ENCODE results near the gene GMPR2. TPM values are rescaled to one million over a fixed set of nuclear protein-coding genes. Genes with fewer than 3 reads are reported as not detected.

Gene GMPR2
- total and polyA plus RNA-seq, 5 experiments from 2014 or later, result 76.4 to 111 (median 79.7) TPM

DNA sequence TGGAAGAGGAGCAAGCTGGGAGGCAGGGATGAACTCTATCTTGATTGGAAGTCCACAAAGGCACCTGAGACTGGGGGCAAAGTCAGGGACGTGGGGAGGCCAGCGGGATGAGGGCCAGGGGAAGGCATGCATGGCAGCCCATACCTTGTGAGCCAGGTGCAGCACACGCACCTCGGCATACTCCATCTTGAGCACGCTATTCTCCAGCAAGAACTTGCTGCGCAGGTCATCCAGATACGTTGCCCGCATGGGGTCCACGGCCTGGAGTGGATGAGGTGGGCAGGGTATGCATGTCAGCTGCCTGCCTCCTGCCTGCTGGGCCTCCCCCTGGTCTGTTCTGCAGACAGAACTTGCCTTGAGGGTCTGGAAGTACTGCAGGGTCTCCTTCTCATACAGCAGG is 34.8 kb downstream of the GMPR2 start:
- H3K4me3 Mint-ChIP-seq, result peak overlapping the region in 1 of 10 donors; percentile 29
- peaks cover 21 to 28% (median 22%) of the 10 kb centered on the region in 4 donors for H3K4me1 Mint-ChIP-seq
- peaks cover 0 to 41% (median 10%) of the 10 kb centered on the region in 3 donors for H3K36me3 Mint-ChIP-seq
- H3K27ac Mint-ChIP-seq, result peak overlapping the region in 4 of 10 donors; percentile 1 to 81 (median 14)
- POLR2A ChIA-PET, result no interaction called here
- no peaks in the 10 kb centered on the region for H3K27me3 Mint-ChIP-seq
- DNase-seq (no peak), ATAC-seq (no peak)
- no peaks in the 10 kb centered on the region for H3K9me3 Mint-ChIP-seq

DNA sequence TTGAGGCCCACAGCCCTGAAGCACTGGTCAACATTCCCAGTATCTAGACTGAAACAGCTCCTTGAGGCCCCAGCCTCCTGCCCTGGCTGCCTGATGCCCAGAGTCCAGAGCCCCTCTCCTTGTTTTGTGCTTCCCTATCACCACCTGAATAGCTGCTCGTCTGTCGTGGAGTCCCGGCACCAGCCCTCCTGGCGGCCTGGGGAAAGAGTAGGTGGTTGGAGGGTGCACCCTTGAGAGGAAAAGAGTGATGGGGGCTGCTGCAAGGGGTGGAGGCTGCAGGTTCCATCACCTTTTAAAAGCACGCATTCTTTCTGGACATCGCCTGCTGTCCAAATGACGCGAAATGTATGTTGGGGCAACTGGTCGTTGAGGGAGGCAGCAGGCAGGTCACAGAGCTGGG is 35.5 kb downstream of the GMPR2 start:
- peaks cover 0 to 41% (median 10%) of the 10 kb centered on the region in 3 donors for H3K36me3 Mint-ChIP-seq
- H3K4me1 Mint-ChIP-seq, result peaks cover 25 to 34% (median 26%) of the 10 kb centered on the region in 4 donors
- no peak for ATAC-seq
- no peak overlapping the region for H3K4me3 Mint-ChIP-seq
- POLR2A ChIA-PET, result interaction anchor here (4.1 kb wide), 1 partner anchor 54 kb away, joined by 46 read pairs; the partner anchor contains the start of genes CHMP4A and MDP1
- H3K27ac Mint-ChIP-seq, result peak overlapping the region in 1 of 10 donors; percentile 47
- no peak for DNase-seq
- H3K27me3 Mint-ChIP-seq, result no peaks in the 10 kb centered on the region
- no peaks in the 10 kb centered on the region for H3K9me3 Mint-ChIP-seq

GRCh38 chr14:24269368-24269767 is 36.6 kb downstream of the GMPR2 start:
- Mint-ChIP-seq H3K27me3 (no peaks in the 10 kb centered on the region), H3K9me3 (no peaks in the 10 kb centered on the region), H3K4me1 (peaks cover 31 to 44% (median 37%) of the 10 kb centered on the region in 4 donors), H3K4me3 (peak overlapping the region in 4 of 10 donors; percentile 24 to 32 (median 28)), H3K36me3 (peaks cover 0 to 38% (median 10%) of the 10 kb centered on the region in 3 donors), H3K27ac (peak overlapping the region in 3 of 10 donors; percentile 41 to 85 (median 66))
- ATAC-seq, result no peak
- POLR2A ChIA-PET, result interaction anchor here (0.6 to 4.1 kb wide), 6 partner anchors 11 to 56 kb away, joined by 3 to 63 read pairs (median 26); partner anchors contain the start of genes CHMP4A, DHRS1, GMPR2 and MDP1
- no peak for DNase-seq

DNA sequence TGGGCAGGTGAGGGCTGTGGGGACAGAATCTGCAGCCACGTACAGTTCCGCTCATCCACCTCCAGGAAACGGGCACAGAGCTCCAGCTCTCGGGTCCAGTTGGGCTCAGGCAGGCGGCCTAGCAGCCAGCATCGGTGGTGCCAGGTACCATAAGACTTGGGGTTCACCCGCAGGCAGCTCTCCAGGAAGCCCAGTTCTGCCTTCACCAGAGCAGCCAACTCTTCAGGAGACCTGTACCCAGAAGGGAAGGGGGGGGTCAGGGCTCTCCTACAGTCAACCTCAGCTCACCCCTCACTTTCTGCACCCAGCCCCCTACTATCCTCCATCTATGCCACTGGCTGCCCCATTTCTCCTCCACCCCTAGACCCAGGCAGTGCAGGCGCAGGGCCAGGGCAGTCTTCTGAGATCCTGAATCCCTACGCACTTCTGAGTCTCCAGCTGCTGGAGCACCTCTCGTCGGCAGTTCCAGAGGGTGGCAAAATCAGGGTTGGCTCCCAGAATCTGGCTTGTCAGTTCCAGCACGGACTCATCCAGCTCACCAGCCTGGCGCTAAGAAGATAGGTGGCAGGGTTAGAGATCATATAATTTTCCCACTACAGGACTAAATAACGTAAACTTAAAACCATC is 37.3 kb downstream of the GMPR2 start:
- no peak for DNase-seq
- H3K4me3 Mint-ChIP-seq, result peak overlapping the region; percentile 78 to 94 (median 92)

DNA sequence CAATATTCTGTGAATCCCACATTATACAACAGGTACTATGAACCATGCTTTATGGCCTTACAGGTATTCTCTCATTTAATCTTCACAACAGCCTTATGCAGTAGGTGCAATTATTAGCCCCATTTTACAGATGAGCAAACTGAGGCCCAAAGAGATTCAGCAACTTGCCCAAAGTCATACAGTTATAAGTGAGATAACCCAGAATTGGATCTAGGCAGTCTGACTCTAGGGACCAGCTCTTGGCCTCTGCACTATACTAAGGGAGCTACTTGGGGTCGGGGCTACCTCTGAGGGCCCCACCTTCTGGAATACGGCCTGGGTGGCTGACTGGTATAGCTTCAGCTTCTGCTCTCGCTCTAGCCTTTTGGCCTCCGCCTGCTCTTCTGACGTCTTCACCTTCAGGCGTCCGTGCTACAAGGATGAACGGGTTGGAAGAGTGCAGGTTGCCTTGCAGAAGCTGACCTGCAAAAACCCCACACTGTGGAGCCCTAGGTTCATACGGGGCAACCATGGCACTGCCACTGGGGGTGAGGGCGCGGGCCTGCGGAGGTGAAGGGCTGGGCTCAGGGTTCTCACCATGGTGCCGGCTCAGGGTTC is 37.9 kb downstream of the GMPR2 start:
- POLR2A ChIA-PET, result interaction anchor here (0.6 to 4.1 kb wide), 29 partner anchors 9 to 984 kb away, joined by 3 to 63 read pairs (median 5); partner anchors contain the start of genes CBLN3, CHMP4A, DCAF11 and DHRS1
- H3K27ac Mint-ChIP-seq, result peak overlapping the region; percentile 87 to 100 (median 98)
- ATAC-seq (no peak), DNase-seq (peak in 1 of 10 donors; percentile 16)
- peak overlapping the region; percentile 78 to 94 (median 92) for H3K4me3 Mint-ChIP-seq
- H3K27me3 Mint-ChIP-seq, result no peaks in the 10 kb centered on the region
- H3K36me3 Mint-ChIP-seq, result peaks cover 0 to 30% (median 10%) of the 10 kb centered on the region in 3 donors
- no peaks in the 10 kb centered on the region for H3K9me3 Mint-ChIP-seq
- H3K4me1 Mint-ChIP-seq, result peaks cover 31 to 45% (median 41%) of the 10 kb centered on the region in 4 donors

More for the DNA sequence above, 37.3 kb downstream of the GMPR2 start:
- no peak for ATAC-seq
- H3K9me3 Mint-ChIP-seq, result no peaks in the 10 kb centered on the region
- H3K27ac Mint-ChIP-seq, result peak overlapping the region; percentile 8 to 100 (median 98)
- H3K27me3 Mint-ChIP-seq, result no peaks in the 10 kb centered on the region
- POLR2A ChIA-PET, result interaction anchor here (0.8 to 4.1 kb wide), 17 partner anchors 10 to 188 kb away, joined by 3 to 63 read pairs (median 7); partner anchors contain the start of genes CBLN3, CHMP4A, DCAF11 and DHRS1
- peaks cover 31 to 45% (median 38%) of the 10 kb centered on the region in 4 donors for H3K4me1 Mint-ChIP-seq
- peaks cover 0 to 36% (median 10%) of the 10 kb centered on the region in 3 donors for H3K36me3 Mint-ChIP-seq

DNA sequence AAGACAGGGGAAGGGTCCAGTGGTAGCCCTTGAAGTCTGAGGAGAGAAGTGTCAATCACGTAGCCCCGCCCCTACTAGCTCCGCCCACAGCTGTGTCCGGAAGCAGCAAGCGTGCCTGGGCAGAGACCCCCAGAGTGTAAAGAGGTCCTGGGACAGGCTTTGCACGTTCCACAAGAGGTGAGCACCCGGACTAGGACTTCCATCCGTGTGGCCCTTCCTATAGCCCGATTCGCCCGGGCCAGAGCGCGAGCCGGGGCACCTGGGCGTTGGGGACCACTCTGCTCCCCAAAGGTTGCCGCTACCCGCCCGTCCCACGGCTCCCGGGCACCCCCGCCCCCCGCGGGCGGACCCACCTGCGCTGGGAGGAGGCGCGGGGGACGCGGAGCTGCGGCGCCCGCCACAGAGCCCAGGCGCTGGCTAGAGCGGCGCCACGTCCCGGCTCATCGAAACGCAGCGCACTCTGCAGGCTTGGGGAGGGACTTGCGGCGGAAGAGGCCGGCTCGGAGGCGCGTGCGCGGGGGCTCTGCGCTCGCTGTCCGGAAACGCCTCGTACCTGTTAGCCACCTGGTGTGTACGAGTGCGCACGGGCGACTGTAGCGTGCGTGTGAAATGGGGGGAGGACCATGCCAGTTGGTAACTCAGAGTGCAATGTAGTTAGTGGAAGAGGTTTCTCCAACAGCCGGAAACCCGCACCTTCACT is 38.6 kb downstream of the GMPR2 start, which contains the start of gene RABGGTA:
Gene RABGGTA, minus strand, starts transcription at position 464 of the 700 bp plus-strand sequence. CDS start 482 bp downstream, outside the sequence.
- DNase-seq (peak; percentile 87 to 98 (median 94)), ATAC-seq (peak; percentile 86 to 91)
- H3K27me3 Mint-ChIP-seq, result no peaks in the 10 kb centered on the region
- H3K4me3 Mint-ChIP-seq, result peak within 1 kb of the TSS; percentile 78 to 94 (median 92)
- H3K27ac Mint-ChIP-seq, result peak within 1 kb of the TSS; percentile 92 to 100 (median 99)
- peaks cover 31 to 45% (median 41%) of the 10 kb centered on the region in 4 donors for H3K4me1 Mint-ChIP-seq
- POLR2A ChIA-PET, result interaction anchor here (0.6 to 4.1 kb wide), 33 partner anchors 9 to 985 kb away, joined by 3 to 63 read pairs (median 5); partner anchors contain the start of genes CBLN3, CHMP4A, DCAF11 and DHRS1
- no peaks in the 10 kb centered on the region for H3K9me3 Mint-ChIP-seq
- H3K36me3 Mint-ChIP-seq, result peaks cover 0 to 24% (median 10%) of the 10 kb centered on the region in 3 donors

GRCh38 chr14:24271834-24272263 is 39.1 kb downstream of the GMPR2 start:
- Mint-ChIP-seq H3K27me3 (no peaks in the 10 kb centered on the region), H3K36me3 (peaks cover 0 to 18% (median 6%) of the 10 kb centered on the region in 3 donors)
- no peak for DNase-seq

GRCh38 chr14:24272467-24272866 is 39.7 kb downstream of the GMPR2 start:
- H3K27me3 Mint-ChIP-seq, result no peaks in the 10 kb centered on the region
- no peaks in the 10 kb centered on the region for H3K9me3 Mint-ChIP-seq
- H3K36me3 Mint-ChIP-seq, result peaks cover 0 to 12% (median 2%) of the 10 kb centered on the region in 3 donors
- POLR2A ChIA-PET, result interaction anchor here (1.0 to 4.1 kb wide), 14 partner anchors 8 to 169 kb away, joined by 3 to 63 read pairs (median 9); partner anchors contain the start of genes CHMP4A, DCAF11, DHRS1 and IPO4
- H3K4me3 Mint-ChIP-seq, result peak overlapping the region in 9 of 10 donors; percentile 17 to 93 (median 89)
- H3K4me1 Mint-ChIP-seq, result peaks cover 30 to 53% (median 45%) of the 10 kb centered on the region in 4 donors
- DNase-seq (no peak), ATAC-seq (no peak)
- H3K27ac Mint-ChIP-seq, result peak overlapping the region; percentile 92 to 100 (median 98)

More at GRCh38 chr14:24271834-24272263, 39.1 kb downstream of the GMPR2 start:
- H3K4me3 Mint-ChIP-seq, result peak overlapping the region; percentile 78 to 94 (median 90)
- ATAC-seq, result no peak
- H3K4me1 Mint-ChIP-seq, result peaks cover 31 to 48% (median 42%) of the 10 kb centered on the region in 4 donors
- POLR2A ChIA-PET, result interaction anchor here (0.7 to 4.1 kb wide), 26 partner anchors 9 to 986 kb away, joined by 3 to 63 read pairs (median 6); partner anchors contain the start of genes CBLN3, CHMP4A, DCAF11 and DHRS1
- H3K9me3 Mint-ChIP-seq, result no peaks in the 10 kb centered on the region
- peak overlapping the region; percentile 92 to 100 (median 98) for H3K27ac Mint-ChIP-seq

GRCh38 chr14:24273422-24273998 is 40.8 kb downstream of the GMPR2 start:
- Mint-ChIP-seq H3K9me3 (no peaks in the 10 kb centered on the region), H3K4me3 (peak overlapping the region in 4 of 10 donors; percentile 2 to 36 (median 10)), H3K36me3 (peaks cover 0 to 5% (median 0%) of the 10 kb centered on the region in 3 donors), H3K27me3 (no peaks in the 10 kb centered on the region), H3K4me1 (peaks cover 33 to 63% (median 53%) of the 10 kb centered on the region in 4 donors), H3K27ac (peak overlapping the region in 9 of 10 donors; percentile 78 to 100 (median 98))
- ATAC-seq, result no peak
- peak in 1 of 10 donors; percentile 26 for DNase-seq
- POLR2A ChIA-PET, result interaction anchor here (0.7 to 1.8 kb wide), 4 partner anchors 27 to 159 kb away, joined by 3 to 7 read pairs (median 4); partner anchors contain the start of genes DCAF11, NOP9, NRL and TINF2

DNA sequence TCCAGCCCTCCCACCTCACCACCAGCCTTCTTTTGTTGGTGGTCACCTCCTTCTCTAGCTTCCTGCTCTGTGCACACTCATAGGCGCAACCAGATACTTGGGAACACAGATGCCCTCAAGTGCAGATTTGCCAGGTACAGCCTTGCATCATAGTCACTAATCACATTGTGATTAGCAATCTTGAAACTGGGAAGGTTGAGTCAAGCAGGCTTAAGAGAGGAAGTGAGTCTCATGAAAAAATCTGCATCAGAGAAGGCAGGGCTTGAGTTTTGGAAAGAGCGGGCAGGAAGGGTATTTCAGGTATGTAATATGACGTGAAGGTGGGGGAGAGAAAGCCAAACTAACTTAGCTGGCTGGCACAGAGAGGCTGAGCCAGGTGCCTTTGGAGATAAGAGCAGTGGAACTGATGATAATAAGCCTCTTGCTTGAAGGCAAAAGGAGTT is 41.4 kb downstream of the GMPR2 start:
- Mint-ChIP-seq H3K36me3 (peaks cover 0 to 1% (median 0%) of the 10 kb centered on the region in 3 donors), H3K27ac (peak overlapping the region; percentile 27 to 100 (median 98)), H3K27me3 (no peaks in the 10 kb centered on the region), H3K9me3 (no peaks in the 10 kb centered on the region), H3K4me1 (peaks cover 36 to 69% (median 59%) of the 10 kb centered on the region in 4 donors), H3K4me3 (peak overlapping the region in 7 of 10 donors; percentile 0 to 40 (median 2))
- DNase-seq, result peak in 6 of 10 donors; percentile 12 to 42 (median 26)
- ATAC-seq, result peak in 1 of 2 donors; percentile 2
- POLR2A ChIA-PET, result interaction anchor here (0.9 to 1.8 kb wide), 3 partner anchors 26 to 160 kb away, joined by 3 to 7 read pairs (median 4); partner anchors contain the start of genes DCAF11, NOP9, NRL and TINF2

DNA sequence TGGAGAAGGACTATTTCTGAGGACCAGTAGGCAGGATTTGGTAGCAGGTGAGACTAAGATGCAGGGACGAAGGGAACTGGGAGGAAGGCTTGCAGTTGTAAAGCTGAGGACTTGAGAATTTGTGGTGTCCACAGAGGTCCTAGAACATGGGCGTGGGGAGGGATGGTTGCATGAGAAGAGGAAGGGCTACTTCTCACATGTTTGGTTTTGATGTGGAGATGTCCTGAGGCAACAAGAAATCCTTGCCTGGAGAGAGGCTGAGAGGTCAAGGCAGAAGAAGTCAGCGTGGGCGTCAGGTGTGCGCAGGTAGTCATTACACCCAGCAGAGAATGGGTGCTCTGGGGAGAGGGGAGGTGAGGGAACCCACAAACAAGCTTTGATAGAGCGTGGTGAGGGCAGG is 44.3 kb downstream of the GMPR2 start:
- Mint-ChIP-seq H3K4me1 (peaks cover 37 to 78% (median 56%) of the 10 kb centered on the region in 4 donors), H3K27ac (peak overlapping the region in 6 of 10 donors; percentile 46 to 81 (median 62)), H3K27me3 (no peaks in the 10 kb centered on the region), H3K4me3 (peak overlapping the region in 2 of 10 donors; percentile 3 to 45), H3K36me3 (no peaks in the 10 kb centered on the region), H3K9me3 (no peaks in the 10 kb centered on the region)
- POLR2A ChIA-PET, result interaction anchor here (1.0 to 1.5 kb wide), 2 partner anchors 14 to 20 kb away, joined by 3 read pairs; no protein-coding TSS in a partner anchor
- ATAC-seq, result no peak
- DNase-seq, result no peak
